Panc1 (cell line): Measurements from ENCODE around the gene BTG4. TPM values are rescaled to one million over a fixed set of nuclear protein-coding genes. Genes with fewer than 3 reads are reported as not detected.

Source experiments
- ATAC-seq: fragments of 200-7000 bp; cut with Tn5 transposase; 2 replicates; pipeline ENCODE4 v1.9.1; 2020; ENCODE audit warnings: mild to moderate bottlenecking, moderate library complexity
- BruUV-seq: library from RNA; stranded (reverse); fragments of 400-500 nt; replicated peaks from 2 replicates; lab custom pipeline; 2021; lab: Mats Ljungman, UMichigan
- CTCF ChIA-PET: fragments of 300-600 bp; sonication (Branson Sonifier 250); formaldehyde crosslinking; loops from one replicate; lab custom pipeline; 2022; ENCODE audit warnings: antibody characterized with exemption; lab: Charles Lee
- POLR2A ChIA-PET: fragments of 300-600 bp; sonication (Branson Sonifier 250); formaldehyde crosslinking; loops from one replicate; lab custom pipeline; 2022; ENCODE audit warnings: antibody characterized with exemption; lab: Charles Lee
- DNase-seq: peaks from one replicate; pipeline ENCODE4 v3.0.0-alpha.2; 2010; ENCODE audit warnings: low read depth, low spot score
- H3K27ac ChIP-seq: 2 replicates; pipeline ENCODE4 v1.5.1; 2011; ENCODE audit warnings: mild to moderate bottlenecking, low read length, inconsistent platforms
- H3K27me3 ChIP-seq: fragments of 200-500 bp; sonication (Bioruptor generic); 2 replicates; pipeline ENCODE4 v1.6.0; 2014; ENCODE audit warnings: low read length, inconsistent platforms; ENCODE audit not compliant: control insufficient read depth, insufficient read depth
- H3K36me3 ChIP-seq: fragments of 200-500 bp; sonication (Bioruptor generic); 2 replicates; pipeline ENCODE4 v1.5.1; 2014; ENCODE audit warnings: inconsistent platforms, mild to moderate bottlenecking, low read length, moderate library complexity; ENCODE audit not compliant: control insufficient read depth, insufficient read depth
- H3K4me1 ChIP-seq: 2 replicates; pipeline ENCODE4 v1.5.1; 2011; ENCODE audit warnings: inconsistent platforms, mild to moderate bottlenecking, low read length, moderate library complexity; ENCODE audit not compliant: control insufficient read depth, insufficient read depth
- H3K4me3 ChIP-seq, 2 experiments: 2 replicates each; pipeline ENCODE4 v1.5.1; 2011 to 2012; ENCODE audit warnings: low read depth in 2 of 2, low read length in 2 of 2, mild to moderate bottlenecking in 2 of 2, inconsistent platforms in 1 of 2, moderate library complexity in 1 of 2
- H3K9me3 ChIP-seq: fragments of 200-500 bp; sonication (Bioruptor generic); 2 replicates; pipeline ENCODE4 v1.5.1; 2014; ENCODE audit warnings: low read depth, mild to moderate bottlenecking, inconsistent platforms, low read length, moderate library complexity; ENCODE audit not compliant: control insufficient read depth, insufficient read depth
- POLR2AphosphoS5 ChIP-seq: IDR thresholded peaks from 2 replicates; pipeline ENCODE4 v1.6.1; 2012; ENCODE audit warnings: mild to moderate bottlenecking, low read depth, low read length, moderate library complexity
- REST ChIP-seq, 2 experiments: IDR thresholded peaks; 2 replicates each; pipeline ENCODE4 v1.6.1; 2011 to 2012; ENCODE audit warnings: low read depth in 2 of 2, control low read depth in 1 of 2, low read length in 1 of 2, mild to moderate bottlenecking in 1 of 2, moderate library complexity in 1 of 2; ENCODE audit not compliant: insufficient read depth in 1 of 2
- SIN3A ChIP-seq: IDR thresholded peaks from 2 replicates; pipeline ENCODE4 v1.6.1; 2012; ENCODE audit warnings: low read depth, mild to moderate bottlenecking, low read length, moderate library complexity, borderline replicate concordance; ENCODE audit not compliant: insufficient read depth
- TCF7L2 ChIP-seq: IDR thresholded peaks from 2 replicates; pipeline ENCODE4 v1.6.1; 2011; ENCODE audit warnings: mild to moderate bottlenecking, low read depth, low read length, inconsistent platforms
- in situ Hi-C: cut with HindIII; loops from 2 replicates; pipeline ENCODE4 v1.10.0; 2016; ENCODE audit warnings: low sequenced_read_pairs, low pct_unique_long_range_greater_than_20kb
- intact Hi-C: fragments of 100-400 bp; cut with micrococcal nuclease; formaldehyde crosslinking; loops from one replicate; pipeline ENCODE4 v1.10.0; 2022; ENCODE audit not compliant: unreplicated experiment
- total RNA-seq: library from RNA; stranded (reverse); gene quantifications from one replicate; pipeline ENCODE4 v1.2.1, GENCODE V29; 2021; ENCODE audit not compliant: unreplicated experiment
- TF ChIP-seq, protein P1 (sequence below): fragments of 450-650 bp; IDR thresholded peaks from 2 replicates; pipeline ENCODE4 v1.5.1; 2017; ENCODE audit warnings: mild to moderate bottlenecking

The BTG4 gene
- total RNA-seq, 1 experiment from 2014 or later = not detected

- Histone ChIP-seq H3K36me3 (no peaks in the 10 kb centered on the region), H3K4me3 (no peak overlapping the region), H3K4me1 (no peaks in the 10 kb centered on the region), H3K27ac (no peak overlapping the region), H3K9me3 (peaks cover 6% of the 10 kb centered on the region; the same call in 1 of the 2 replicates), H3K27me3 (no peaks in the 10 kb centered on the region)
- ATAC-seq = no peak
- BruUV-seq = no TSS peak
- no peak for DNase-seq
- ChIA-PET POLR2A (no interaction called here), CTCF (no interaction called here)
- in situ Hi-C loops (no loop called here), intact Hi-C loops (no loop called here)
- no peak for TF ChIP-seq POLR2AphosphoS5
- TF ChIP-seq, protein P1, sequence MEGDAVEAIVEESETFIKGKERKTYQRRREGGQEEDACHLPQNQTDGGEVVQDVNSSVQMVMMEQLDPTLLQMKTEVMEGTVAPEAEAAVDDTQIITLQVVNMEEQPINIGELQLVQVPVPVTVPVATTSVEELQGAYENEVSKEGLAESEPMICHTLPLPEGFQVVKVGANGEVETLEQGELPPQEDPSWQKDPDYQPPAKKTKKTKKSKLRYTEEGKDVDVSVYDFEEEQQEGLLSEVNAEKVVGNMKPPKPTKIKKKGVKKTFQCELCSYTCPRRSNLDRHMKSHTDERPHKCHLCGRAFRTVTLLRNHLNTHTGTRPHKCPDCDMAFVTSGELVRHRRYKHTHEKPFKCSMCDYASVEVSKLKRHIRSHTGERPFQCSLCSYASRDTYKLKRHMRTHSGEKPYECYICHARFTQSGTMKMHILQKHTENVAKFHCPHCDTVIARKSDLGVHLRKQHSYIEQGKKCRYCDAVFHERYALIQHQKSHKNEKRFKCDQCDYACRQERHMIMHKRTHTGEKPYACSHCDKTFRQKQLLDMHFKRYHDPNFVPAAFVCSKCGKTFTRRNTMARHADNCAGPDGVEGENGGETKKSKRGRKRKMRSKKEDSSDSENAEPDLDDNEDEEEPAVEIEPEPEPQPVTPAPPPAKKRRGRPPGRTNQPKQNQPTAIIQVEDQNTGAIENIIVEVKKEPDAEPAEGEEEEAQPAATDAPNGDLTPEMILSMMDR = no peak
- TF ChIP-seq SIN3A = no peak
- no peak for TF ChIP-seq REST (IDR thresholded peaks at IDR 0.05; ENCODE audit: insufficient read depth in 1 of 2, low read depth in 2 of 2, low read length in 1 of 2)
- no peak for TF ChIP-seq TCF7L2
Measured at GRCh38 chr11:111555255-111555654, 43.1 kb upstream of the BTG4 start.

GRCh38 chr11:111554532-111554931 lies 42.3 kb upstream of the BTG4 start:
- no peak overlapping the region for H3K27ac ChIP-seq
- intact Hi-C loops = no loop called here
- H3K36me3 ChIP-seq = no peaks in the 10 kb centered on the region
- ChIA-PET POLR2A (no interaction called here), CTCF (interaction anchor here (0.6 kb wide), 1 partner anchor 272 kb away, joined by 3 read pairs; no protein-coding TSS in a partner anchor)
- no peak for TF ChIP-seq SIN3A
- TF ChIP-seq, protein P1 = no peak
- no peak for TF ChIP-seq POLR2AphosphoS5
- TF ChIP-seq REST (IDR thresholded peaks at IDR 0.05; ENCODE audit: insufficient read depth in 1 of 2, low read depth in 2 of 2, low read length in 1 of 2) = no peak
- TF ChIP-seq TCF7L2 = no peak
- no peaks in the 10 kb centered on the region for H3K4me1 ChIP-seq
- DNase-seq = no peak
- H3K27me3 ChIP-seq = no peaks in the 10 kb centered on the region
- no peak for ATAC-seq
- no TSS peak for BruUV-seq
- no peak overlapping the region for H3K4me3 ChIP-seq
- in situ Hi-C loops = no loop called here
- peaks cover 6% of the 10 kb centered on the region; the same call in 1 of the 2 replicates for H3K9me3 ChIP-seq
